Measurements from ENCODE around the gene SF3B6. TPM values are rescaled to one million over a fixed set of nuclear protein-coding genes. Genes with fewer than 3 reads are reported as not detected.

Gene SF3B6
- total and polyA plus RNA-seq, 11 donors, result 37.4 to 121 (median 58.4) TPM

GRCh38 chr2:24080701-24081100, 4.6 kb upstream of the SF3B6 start:
- ATAC-seq (no peak), DNase-seq (no peak)
- Histone ChIP-seq H3K4me1 (peaks cover 0 to 39% (median 21%) of the 10 kb centered on the region in 12 donors), H3K27ac (no peak overlapping the region), H3K36me3 (peaks cover 0 to 41% (median 33%) of the 10 kb centered on the region in 9 donors), H3K9me3 (no peaks in the 10 kb centered on the region), H3K4me3 (no peak overlapping the region), H3K27me3 (no peaks in the 10 kb centered on the region)
- no peak for TF ChIP-seq CTCF (IDR thresholded peaks at IDR 0.05)
- no peak for TF ChIP-seq POLR2A (IDR thresholded peaks at IDR 0.05)
- intact Hi-C loops (cut with DNase I), result loop anchor here in 7 of 10 donors (5.0 to 10.0 kb wide), 7 partner anchors 33 to 256 kb away; partner anchors contain the start of genes ATAD2B (in 3 of the 7), FKBP1B (in 1 of the 7) and WDCP (in 1 of the 7)
- WGBS, 4 donors, result 79 to 83% (median 81%) methylated on average over 2 of the region's 2 CpGs

- ATAC-seq (no peak), DNase-seq (no peak)
- Histone ChIP-seq H3K27ac (peak overlapping the region in 8 of 12 donors; percentile 83 to 94 (median 88)), H3K36me3 (peaks cover 0 to 56% (median 45%) of the 10 kb centered on the region in 9 donors), H3K27me3 (no peaks in the 10 kb centered on the region), H3K4me3 (peak overlapping the region in 7 of 12 donors; percentile 75 to 95 (median 82)), H3K4me1 (peaks cover 0 to 35% (median 15%) of the 10 kb centered on the region in 12 donors), H3K9me3 (no peaks in the 10 kb centered on the region)
- intact Hi-C loops (cut with DNase I), result loop anchor here in 5 of 10 donors (2.0 to 10.0 kb wide), 5 partner anchors 31 to 253 kb away; partner anchors contain the start of genes ATAD2B (in 4 of the 5) and WDCP (in 1 of the 5)
- TF ChIP-seq POLR2A (IDR thresholded peaks at IDR 0.05) (no peak), CTCF (IDR thresholded peaks at IDR 0.05) (no peak)
- 68 to 82% (median 72%) methylated on average over 2 of the region's 2 CpGs for WGBS, 4 donors
These were observed 1.8 kb upstream of the SF3B6 start for GRCh38 chr2:24077879-24078278.

GRCh38 chr2:24077535-24077877, 1.4 kb upstream of the SF3B6 start:
- ATAC-seq (no peak), DNase-seq (peak in 1 of 5 donors; percentile 28)
- H3K4me1 ChIP-seq, result peaks cover 0 to 31% (median 15%) of the 10 kb centered on the region in 12 donors
- WGBS, 4 donors, result 16 to 26% (median 18%) methylated on average over 7 to 9 of the region's 9 CpGs
- intact Hi-C loops (cut with DNase I), result loop anchor here in 5 of 10 donors (2.0 to 10.0 kb wide), 5 partner anchors 31 to 253 kb away; partner anchors contain the start of genes ATAD2B (in 4 of the 5) and WDCP (in 1 of the 5)
- H3K9me3 ChIP-seq, result no peaks in the 10 kb centered on the region
- H3K27ac ChIP-seq, result peak overlapping the region; percentile 42 to 94 (median 87)
- no peak for TF ChIP-seq CTCF (IDR thresholded peaks at IDR 0.05)
- TF ChIP-seq POLR2A (IDR thresholded peaks at IDR 0.05), result no peak
- H3K27me3 ChIP-seq, result no peaks in the 10 kb centered on the region
- H3K36me3 ChIP-seq, result peaks cover 0 to 56% (median 45%) of the 10 kb centered on the region in 9 donors
- H3K4me3 ChIP-seq, result peak overlapping the region in 11 of 12 donors; percentile 48 to 95 (median 82)

GRCh38 chr2:24076849-24077534, 866 bp upstream of the SF3B6 start:
- TF ChIP-seq CTCF (IDR thresholded peaks at IDR 0.05) (no peak), POLR2A (IDR thresholded peaks at IDR 0.05) (no peak)
- no peaks in the 10 kb centered on the region for H3K27me3 ChIP-seq
- H3K36me3 ChIP-seq, result peaks cover 0 to 56% (median 45%) of the 10 kb centered on the region in 9 donors
- H3K4me3 ChIP-seq, result peak overlapping the region; percentile 33 to 95 (median 81)
- intact Hi-C loops (cut with DNase I), result loop anchor here in 6 of 10 donors (1.0 to 10.0 kb wide), 6 partner anchors 30 to 252 kb away; partner anchors contain the start of genes ATAD2B (in 5 of the 6) and WDCP (in 1 of the 6)
- no peaks in the 10 kb centered on the region for H3K9me3 ChIP-seq
- H3K4me1 ChIP-seq, result peaks cover 0 to 28% (median 15%) of the 10 kb centered on the region in 12 donors
- DNase-seq (peak in 1 of 5 donors; percentile 71), ATAC-seq (peak in 2 of 4 donors; percentile 0 to 3)
- WGBS, 4 donors, result 4 to 5% (median 4%) methylated on average over 38 to 41 of the region's 41 CpGs
- peak overlapping the region; percentile 42 to 94 (median 87) for H3K27ac ChIP-seq
